ENCODE measurements around the gene TMEM255A.

Gene TMEM255A

DNA sequence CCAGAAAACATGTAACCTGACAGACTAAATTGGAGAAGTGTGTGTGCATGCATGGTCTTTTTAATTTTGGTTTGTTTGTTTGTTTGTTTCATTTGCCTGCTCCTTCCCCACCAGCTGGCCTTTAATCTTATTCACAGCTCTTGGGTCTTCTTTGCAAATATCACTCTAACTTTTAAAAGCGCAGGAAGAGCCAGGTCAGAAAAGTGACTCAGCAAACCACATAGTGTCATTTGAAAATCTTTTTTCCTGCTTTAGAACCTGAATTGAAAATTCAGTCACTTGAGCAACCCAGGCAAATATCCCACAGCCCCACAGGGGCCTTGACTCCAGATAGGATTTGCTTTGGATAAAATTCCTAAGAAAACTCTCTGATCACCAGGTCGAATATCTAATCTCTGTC lies 4.6 kb downstream of the TMEM255A start:
- DNase-seq, result no peak

DNA sequence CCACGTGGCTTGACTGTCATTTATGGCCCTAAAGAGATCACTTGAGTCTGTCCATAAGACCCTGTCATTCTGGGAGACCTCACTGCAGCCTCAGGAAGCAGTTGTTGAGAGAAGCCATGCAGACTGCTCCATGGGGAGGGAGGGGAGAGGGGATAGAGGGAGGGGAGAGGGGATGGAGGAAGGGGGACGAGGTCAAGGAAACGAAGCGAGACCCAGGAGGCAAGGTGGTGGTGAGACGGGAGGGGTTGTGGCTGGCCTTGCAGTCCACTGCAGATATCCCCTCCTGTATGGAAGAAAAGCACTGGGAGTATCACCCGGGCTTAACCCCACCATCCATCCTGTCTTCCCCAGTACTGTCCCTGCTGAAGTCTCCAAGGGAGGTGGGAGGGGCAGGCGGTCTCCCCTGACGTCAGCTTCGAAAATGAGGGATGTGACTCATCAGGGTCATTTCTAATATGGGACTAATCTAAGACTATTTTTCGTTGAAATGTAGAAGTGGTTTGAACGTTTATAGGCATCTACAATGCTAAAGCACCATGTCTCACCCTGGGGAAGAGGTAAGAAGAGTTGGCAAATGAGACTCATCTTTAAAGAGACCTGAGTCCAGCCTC lies 5.6 kb downstream of the TMEM255A start:
- DNase-seq, result no peak

- no peak for DNase-seq
Observed at GRCh38 chrX:120304256-120304655, 7.0 kb downstream of the TMEM255A start.

- no peak for DNase-seq
Observed at GRCh38 chrX:120302434-120302833, 8.8 kb downstream of the TMEM255A start.

GRCh38 chrX:120301960-120302359 lies 9.3 kb downstream of the TMEM255A start:
- no peak for DNase-seq

DNA sequence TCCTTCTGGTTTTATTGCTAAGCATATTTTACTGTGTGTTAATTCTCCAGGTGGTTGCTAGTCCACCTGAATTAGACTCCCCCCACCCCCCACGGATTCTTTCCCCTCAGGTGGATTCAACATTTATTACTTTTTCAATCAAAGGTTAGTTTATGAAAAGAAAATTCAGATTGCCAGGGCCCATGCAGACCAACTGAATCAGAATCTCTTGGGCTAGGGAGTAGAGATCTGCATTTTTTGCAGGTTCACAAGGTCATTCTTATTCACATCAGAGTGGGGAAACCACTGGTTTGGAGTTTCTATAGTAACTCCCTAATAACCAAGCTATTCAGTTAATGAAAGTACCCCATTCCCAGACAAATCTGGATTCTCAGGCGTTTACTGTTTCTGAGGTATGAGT lies 9.8 kb downstream of the TMEM255A start:
- no peak for DNase-seq

- no peak for DNase-seq
Observed at GRCh38 chrX:120299928-120300327, 11.3 kb downstream of the TMEM255A start.

DNA sequence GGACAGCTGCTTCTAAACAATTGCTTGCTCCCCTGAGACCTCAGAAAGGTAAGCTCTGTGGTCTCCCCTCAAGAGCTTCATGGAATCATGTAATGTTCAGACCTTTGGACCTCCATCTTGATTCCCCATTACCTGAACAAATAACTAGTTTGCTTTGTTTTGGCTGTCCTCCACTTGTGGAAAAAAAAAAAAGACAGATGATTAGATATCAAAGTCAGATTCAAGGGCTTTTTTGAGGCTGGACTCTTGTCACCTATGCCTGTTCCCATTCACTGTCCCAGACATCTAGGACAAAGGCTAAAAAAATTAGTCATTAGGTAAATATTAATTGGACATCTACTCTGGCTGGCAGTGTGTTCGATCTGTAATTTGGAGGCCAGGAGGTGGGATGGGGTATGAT lies 13.3 kb downstream of the TMEM255A start:
- no peak for DNase-seq

DNA sequence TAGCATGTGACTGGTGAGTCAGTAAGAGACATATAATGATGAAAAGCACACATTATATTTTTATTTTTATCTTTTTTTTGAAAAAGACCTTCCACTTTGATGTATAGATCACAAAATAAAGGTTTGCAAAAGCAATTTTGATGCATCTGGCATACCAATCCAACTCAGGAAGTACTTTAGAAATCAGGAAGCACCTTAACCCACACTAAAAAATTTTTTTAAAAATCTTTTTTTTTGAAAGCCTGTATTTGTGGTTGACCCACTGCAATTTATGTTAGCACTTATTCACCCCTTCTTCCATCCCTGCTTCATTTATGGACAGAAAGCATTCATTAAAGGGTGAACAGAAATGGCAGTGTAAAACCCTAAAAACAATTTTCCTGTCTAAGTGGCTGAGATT lies 16.6 kb downstream of the TMEM255A start:
- no peak for DNase-seq

GRCh38 chrX:120293015-120293414 lies 18.2 kb downstream of the TMEM255A start:
- DNase-seq, result no peak

DNA sequence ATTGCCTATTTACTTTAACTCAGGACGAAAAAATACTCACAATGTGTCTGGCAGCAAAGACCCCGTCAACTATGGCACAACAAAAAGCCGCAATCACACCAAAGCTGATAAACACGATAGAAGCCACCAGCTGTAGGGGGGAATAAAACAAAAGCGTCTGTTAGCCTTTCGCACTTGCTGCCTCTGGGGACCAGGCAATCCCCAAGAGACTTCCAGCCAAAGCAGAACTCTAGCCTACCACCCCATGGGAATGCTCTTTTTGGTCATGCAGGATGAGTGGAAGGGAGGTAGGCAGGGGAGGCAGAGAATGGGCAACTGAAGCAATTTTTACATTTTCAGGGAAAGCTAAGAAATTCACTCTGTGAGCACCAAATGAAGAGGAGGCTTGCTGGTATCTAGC lies 20.1 kb downstream of the TMEM255A start:
- no peak for DNase-seq

GRCh38 chrX:120290107-120290506 lies 21.2 kb downstream of the TMEM255A start:
- DNase-seq, result no peak

GRCh38 chrX:120287513-120288112 lies 23.6 kb downstream of the TMEM255A start:
- DNase-seq, result no peak

- no peak for DNase-seq
Observed at GRCh38 chrX:120286733-120287512, 24.3 kb downstream of the TMEM255A start.

- DNase-seq, result no peak
Observed at GRCh38 chrX:120282697-120283096, 28.6 kb downstream of the TMEM255A start.

DNA sequence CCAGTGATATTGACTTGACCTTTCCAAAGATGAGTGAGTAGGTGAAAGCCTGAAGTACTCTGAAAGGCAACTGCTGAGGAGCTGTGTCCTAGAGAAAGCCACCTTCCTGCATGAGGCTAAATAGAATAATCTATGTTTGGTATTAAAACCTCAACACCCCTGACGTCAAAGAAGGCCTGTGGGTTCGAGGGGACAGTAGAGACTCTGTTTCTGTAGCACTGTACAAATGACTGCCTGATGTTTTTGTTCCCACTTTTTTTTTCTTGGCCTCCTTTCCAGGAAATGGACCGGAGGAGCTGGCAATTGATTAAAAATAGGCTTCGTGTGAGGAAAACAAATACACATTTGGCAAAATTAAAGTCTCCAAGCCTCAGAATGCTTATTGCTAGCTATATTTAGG lies 29.5 kb downstream of the TMEM255A start:
- DNase-seq, result no peak

DNA sequence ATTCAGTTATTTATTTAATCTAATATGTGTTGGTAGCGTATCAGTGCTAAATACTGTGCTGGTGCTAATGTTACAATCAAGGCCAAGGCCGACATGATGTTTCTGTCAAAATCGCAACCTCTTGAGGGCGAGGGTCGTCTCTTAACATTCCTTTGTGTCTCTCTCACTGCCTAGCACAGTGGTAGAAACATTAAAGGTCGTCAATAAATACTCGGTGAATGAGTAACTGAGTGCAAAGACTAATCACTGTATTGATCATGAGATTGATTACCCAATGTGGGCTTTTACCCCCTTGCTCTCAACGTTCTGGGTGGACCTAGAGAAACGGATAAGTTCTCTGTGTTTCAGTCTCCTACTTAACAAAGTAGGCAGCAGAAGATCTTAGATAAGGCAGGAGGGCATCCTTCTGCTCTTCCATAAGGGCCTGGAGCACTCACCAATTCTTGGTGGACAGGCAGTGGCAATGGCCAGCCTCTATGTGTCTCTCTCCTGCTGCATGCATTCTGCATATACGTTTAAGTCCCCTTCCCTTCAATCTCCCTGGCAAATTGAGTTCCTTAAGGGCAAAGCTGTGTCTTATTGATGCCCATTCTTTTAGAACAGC lies 30.1 kb downstream of the TMEM255A start:
- DNase-seq, result no peak

DNA sequence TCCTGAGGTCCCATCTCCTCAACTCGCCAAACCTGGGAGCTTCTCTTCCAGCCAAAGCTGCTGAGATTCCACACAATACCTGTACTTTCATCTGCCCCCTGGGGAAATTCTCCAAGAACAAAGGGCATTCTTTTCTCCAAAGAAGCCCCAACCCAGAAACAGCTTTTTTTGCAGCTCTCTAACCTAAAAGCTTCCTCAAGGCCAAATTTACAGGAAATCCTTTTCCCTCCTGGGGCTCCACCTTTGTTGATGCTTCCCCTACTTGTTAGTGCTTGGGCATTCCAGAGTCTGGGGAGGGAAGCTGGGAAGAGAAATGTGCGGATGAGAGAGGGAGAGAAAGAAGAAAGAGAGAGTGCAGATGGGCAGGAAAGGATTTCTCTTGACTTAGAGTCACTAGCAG lies 36.3 kb downstream of the TMEM255A start:
- DNase-seq, result no peak

DNA sequence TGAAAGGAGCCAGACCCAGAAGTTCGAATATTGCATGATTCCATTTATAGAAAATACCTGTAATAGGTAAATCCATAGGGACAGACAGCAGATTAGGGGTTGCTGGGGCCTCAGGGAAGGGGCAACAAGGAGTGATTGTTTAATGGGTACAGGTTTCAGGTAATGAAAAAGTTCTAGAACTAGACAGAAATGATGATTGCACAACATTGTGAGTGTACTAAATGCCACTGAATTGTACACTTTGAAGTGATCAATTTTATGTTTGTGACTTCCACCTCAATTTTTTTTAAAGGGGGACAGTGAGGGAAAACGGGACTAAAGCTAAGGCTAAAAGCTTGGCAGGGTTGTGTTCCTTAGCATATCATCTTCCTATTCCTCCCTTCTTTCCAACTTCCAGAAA lies 37.1 kb downstream of the TMEM255A start:
- DNase-seq, result no peak

DNA sequence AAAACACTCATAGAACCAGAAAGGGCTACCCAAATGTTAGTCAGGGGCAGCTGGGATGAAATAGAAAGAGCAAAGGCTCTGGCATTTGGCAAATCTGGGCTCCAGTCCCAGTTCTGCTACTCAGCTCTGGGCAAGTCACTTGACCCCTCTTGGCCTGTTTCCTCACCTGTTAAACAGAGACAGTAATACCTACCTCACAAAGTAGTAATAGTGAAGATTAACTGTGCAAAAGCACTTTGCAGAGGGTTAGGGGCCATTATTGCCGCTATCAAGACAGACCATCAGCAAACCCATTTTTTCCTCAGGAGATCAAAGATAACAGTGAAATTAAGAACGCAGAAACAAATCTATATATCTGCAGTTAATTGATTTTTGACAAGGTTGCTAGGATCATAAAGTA lies 40.0 kb downstream of the TMEM255A start:
- no peak for DNase-seq

- no peak for DNase-seq
Observed at GRCh38 chrX:120270567-120270966, 40.7 kb downstream of the TMEM255A start.

DNA sequence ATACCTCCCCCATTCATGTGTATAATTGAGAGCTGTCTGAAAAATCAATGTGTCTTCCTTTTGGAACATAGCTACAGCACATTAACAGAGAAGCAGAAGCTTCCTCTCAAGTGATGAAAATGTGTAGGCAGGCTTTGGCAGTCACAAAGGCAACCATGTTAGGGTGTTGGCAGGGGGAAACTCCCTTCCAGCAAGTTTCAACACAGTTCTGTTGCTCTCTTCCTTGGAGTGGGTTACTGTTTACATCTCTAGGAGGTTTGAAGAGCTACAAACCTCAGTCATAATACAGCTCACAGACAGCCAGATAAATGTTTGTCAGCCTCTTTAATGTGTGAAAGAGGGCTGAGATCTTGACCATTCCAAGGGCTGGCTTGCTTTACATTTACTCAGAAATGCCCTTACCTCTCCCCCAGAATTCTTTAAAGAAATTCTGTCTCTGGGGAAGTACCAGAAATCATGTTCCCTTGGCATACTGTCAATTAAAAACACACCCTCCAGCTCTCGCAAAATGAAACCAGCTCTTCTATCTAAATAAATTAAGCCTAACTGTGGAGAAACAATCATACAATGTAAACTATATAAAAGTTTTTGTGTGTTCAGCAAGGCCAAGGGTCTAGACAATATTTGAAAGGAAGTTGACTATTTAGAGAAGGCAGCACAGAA lies 41.8 kb downstream of the TMEM255A start:
- DNase-seq, result no peak

DNA sequence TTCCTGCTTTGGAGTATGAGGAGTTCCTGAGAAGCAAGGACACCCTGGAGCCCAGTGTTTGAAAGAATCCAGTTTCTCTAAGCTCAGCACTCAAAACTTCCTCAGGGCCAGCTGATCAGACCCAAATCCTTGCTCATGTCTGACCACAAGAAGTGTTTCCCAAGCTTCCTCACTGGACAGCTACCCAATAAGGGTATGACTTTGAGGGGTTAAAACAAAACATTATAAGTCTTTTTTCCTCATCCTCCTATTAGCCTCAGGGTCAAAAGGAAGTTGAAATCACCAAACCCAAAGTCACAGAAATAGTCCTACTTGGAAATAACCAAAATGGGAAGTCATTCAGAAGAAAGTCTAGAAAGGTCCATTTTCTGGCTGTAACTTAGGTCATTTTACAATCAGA lies 46.9 kb downstream of the TMEM255A start:
- no peak for DNase-seq

All from bone marrow (tissue), 2 donors.